Heart left ventricle (tissue), 16 donors: ENCODE measurements around the gene ZDHHC14. TPM values are rescaled to one million over a fixed set of nuclear protein-coding genes. Genes with fewer than 3 reads are reported as not detected.

Experiments
- ATAC-seq, 4 donors: fragments of 200-7000 bp; cut with Tn5 transposase; one replicate each; pipeline ENCODE4 v1.9.1; 2020 to 2022; ENCODE audit warnings: moderate library complexity in 4 of 4, mild to moderate bottlenecking in 3 of 4, moderate number of reproducible peaks in 1 of 4
- DNase-seq, 5 donors: peaks; one replicate each; pipeline ENCODE4 v3.0.0-alpha.2; 2020
- H3K27ac ChIP-seq, 12 donors: fragments of 200-600 bp; sonication (generic) in 4 of 12; one replicate each; pipeline versions ENCODE4 v1.5.0 to v1.8.0; 2016 to 2022; ENCODE audit warnings: mild to moderate bottlenecking in 2 of 12
- H3K27me3 ChIP-seq, 9 donors: fragments of 200-600 bp; sonication (generic) in 2 of 9; one replicate each; pipeline versions ENCODE4 v1.5.1 to v1.8.0; 2016 to 2022; ENCODE audit warnings: mild to moderate bottlenecking in 3 of 9
- H3K36me3 ChIP-seq, 9 donors: fragments of 200-600 bp; sonication (generic) in 2 of 9; one replicate each; pipeline versions ENCODE4 v1.5.0 to v1.8.0; 2018 to 2022; ENCODE audit warnings: mild to moderate bottlenecking in 2 of 9
- H3K4me1 ChIP-seq, 12 donors: fragments of 200-600 bp; sonication (generic) in 4 of 12; one replicate each; pipeline versions ENCODE4 v1.5.0 to v1.8.0; 2016 to 2022; ENCODE audit warnings: mild to moderate bottlenecking in 3 of 12
- H3K4me3 ChIP-seq, 12 donors: fragments of 200-600 bp; sonication (generic) in 4 of 12; one replicate each; pipeline versions ENCODE4 v1.5.0 to v1.8.0; 2017 to 2022; ENCODE audit warnings: mild to moderate bottlenecking in 9 of 12, moderate library complexity in 4 of 12
- H3K9me3 ChIP-seq, 12 donors: fragments of 200-600 bp; sonication (generic) in 4 of 12; one replicate each; pipeline versions ENCODE4 v1.5.0 to v1.8.0; 2016 to 2022; ENCODE audit warnings: mild to moderate bottlenecking in 1 of 12
- CTCF ChIP-seq, 12 donors: fragments of 200-600 bp; sonication (generic) in 4 of 12; IDR thresholded peaks; one replicate each; pipeline versions ENCODE4 v1.5.0 to v1.8.0; 2018 to 2022; ENCODE audit warnings: antibody characterized with exemption in 12 of 12, mild to moderate bottlenecking in 5 of 12
- POLR2A ChIP-seq, 2 donors: fragments of 450-650 bp; IDR thresholded peaks; one replicate each; pipeline ENCODE4 v1.6.1; 2017; ENCODE audit warnings: antibody characterized with exemption in 2 of 2, mild to moderate bottlenecking in 2 of 2, moderate library complexity in 2 of 2
- WGBS, 4 donors: extraction: QIAGEN DNeasy Blood & Tissue Kit in 2 of 4; methylation state at CpG; one replicate each; pipeline versions ENCODE4 v1.1.5 to v1.1.7; 2013 to 2018; 5-methylcytosine and 5-hydroxymethylcytosine counted together
- intact Hi-C, 10 donors: fragments of 100-400 bp; cut with DNase I; formaldehyde crosslinking; loops; one replicate each; pipeline versions ENCODE4 v1.11.1 to v1.14.2; 2022
- polyA plus RNA-seq, 2 donors: library from polyadenylated mRNA; stranded (reverse); fragments of 200-250 nt; gene quantifications; one replicate each; pipeline ENCODE4 v1.2.3, GENCODE V29; 2013
- total RNA-seq, 9 donors: library from RNA; depleted of rRNA in 2 of 9; stranded (reverse); fragments of >200 nt in 2 of 9; fragmentation: NEBNext Ultra II Directional in 3 of 9; extraction: Animal tissue kit (Norgen Biotek cat#: 25700) in 3 of 9; gene quantifications; one replicate each; pipeline versions ENCODE4 v1.1.0 to v1.2.4, GENCODE V29; 2016 to 2023
- donor health status: ischemic (EF 13 %, LVEDD 7.1; RV severe dilation, severe dysfunction).
- donor health status: healthy with polysubstance abuse.
- donor health status: DM: no; HTN: yes; CAD: no.
- donor health status: DM: no; HTN: no; CAD: no.
- donor health status: ischemic (EF 25% LVEDD 6.9; RV normal size, moderate dysfunction).
- donor health status: ischemic (EF 25% LVEDD 5.7; RV mildly dilated, moderate dysfunction).
- donor health status: healthy.
- donor health status: DM: yes; HTN: yes; CAD: no.
- donor health status: ischemic (EF 35%, LVEDD 5.7; RV mildly dilated, moderate dysfunction).
- donor health status: nonischemic (EF 11% LVEDD 7.7; RV severe dilation, severe dysfunction).
- donor health status: DM: yes; HTN: yes; CAD: no.
- donor health status: PGD.
- donor health status: ischemic (EF 29% LVEDD 5.4; RV normal size, mild dysfunction).
- donor health status: nonischemic (EF 23%, LVEDD 6.1; RV moderate dilation, normal function).

Gene ZDHHC14
- total and polyA plus RNA-seq, 11 donors, result 7.0 to 25.8 (median 15.4) TPM

GRCh38 chr6:157493173-157493572, 112.2 kb downstream of the ZDHHC14 start:
- intact Hi-C loops, result no loop called here
- TF ChIP-seq POLR2A (IDR thresholded peaks at IDR 0.05), result no peak
- no peak for TF ChIP-seq CTCF (IDR thresholded peaks at IDR 0.05)
- ATAC-seq, result no peak

DNA sequence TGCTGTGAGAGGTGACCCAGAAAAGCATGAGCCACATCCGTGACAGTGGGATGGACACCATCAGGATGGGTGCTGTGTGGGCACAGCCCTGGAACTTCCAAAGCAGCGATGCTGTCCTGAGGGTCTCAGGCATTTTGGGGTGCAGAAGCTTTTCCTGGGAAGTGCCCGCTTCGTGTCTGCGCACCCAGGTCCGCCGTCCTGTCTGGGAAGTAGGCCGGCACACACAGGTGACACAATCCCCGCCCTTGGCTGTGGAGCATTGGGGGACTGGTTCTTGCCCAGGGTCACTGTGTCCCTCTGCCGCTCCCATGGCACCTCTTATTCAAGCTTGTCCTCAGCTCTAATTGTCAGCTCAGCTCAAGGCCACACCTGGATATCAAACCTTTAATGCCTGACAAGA, 112.6 kb downstream of the ZDHHC14 start:
- no peaks in the 10 kb centered on the region for H3K9me3 ChIP-seq
- peaks cover 0 to 12% (median 1%) of the 10 kb centered on the region in 12 donors for H3K4me1 ChIP-seq
- 97 to 98% (median 97%) methylated on average over 10 of the region's 10 CpGs; no CpG with 5 or more reads in 1 of the 4 donors for WGBS, 4 donors
- ATAC-seq (no peak), DNase-seq (no peak)
- H3K4me3 ChIP-seq, result no peak overlapping the region
- no peaks in the 10 kb centered on the region for H3K36me3 ChIP-seq
- TF ChIP-seq CTCF (IDR thresholded peaks at IDR 0.05) (no peak), POLR2A (IDR thresholded peaks at IDR 0.05) (no peak)
- intact Hi-C loops, result no loop called here
- no peak overlapping the region for H3K27ac ChIP-seq
- H3K27me3 ChIP-seq, result no peaks in the 10 kb centered on the region

More at GRCh38 chr6:157493173-157493572, 112.2 kb downstream of the ZDHHC14 start:
- Histone ChIP-seq H3K36me3 (no peaks in the 10 kb centered on the region), H3K4me1 (peaks cover 0 to 12% (median 1%) of the 10 kb centered on the region in 12 donors), H3K27me3 (no peaks in the 10 kb centered on the region), H3K4me3 (no peak overlapping the region), H3K27ac (no peak overlapping the region), H3K9me3 (no peaks in the 10 kb centered on the region)
- 95 to 96% (median 96%) methylated on average over 10 to 11 of the region's 11 CpGs for WGBS, 4 donors
- no peak for DNase-seq

- no peaks in the 10 kb centered on the region for H3K36me3 ChIP-seq
- H3K4me1 ChIP-seq, result peaks cover 0 to 12% (median 1%) of the 10 kb centered on the region in 12 donors
- H3K27ac ChIP-seq, result no peak overlapping the region
- no peaks in the 10 kb centered on the region for H3K9me3 ChIP-seq
- no peaks in the 10 kb centered on the region for H3K27me3 ChIP-seq
- TF ChIP-seq POLR2A (IDR thresholded peaks at IDR 0.05) (no peak), CTCF (IDR thresholded peaks at IDR 0.05) (no peak)
- no peak for DNase-seq
- 72 to 89% (median 79%) methylated on average over 6 of the region's 6 CpGs for WGBS, 4 donors
- ATAC-seq, result peak in 1 of 4 donors; percentile 35
- intact Hi-C loops, result no loop called here
- no peak overlapping the region for H3K4me3 ChIP-seq
These were observed 113.2 kb downstream of the ZDHHC14 start for GRCh38 chr6:157494132-157494710.

- H3K4me3 ChIP-seq, result no peak overlapping the region
- H3K36me3 ChIP-seq, result no peaks in the 10 kb centered on the region
- peaks cover 0 to 17% (median 7%) of the 10 kb centered on the region in 12 donors for H3K4me1 ChIP-seq
- H3K27me3 ChIP-seq, result no peaks in the 10 kb centered on the region
- DNase-seq (no peak), ATAC-seq (no peak)
- no peak overlapping the region for H3K27ac ChIP-seq
- intact Hi-C loops, result no loop called here
- 69 to 78% (median 73%) methylated on average over 5 of the region's 5 CpGs for WGBS, 4 donors
- no peak for TF ChIP-seq CTCF (IDR thresholded peaks at IDR 0.05)
- TF ChIP-seq POLR2A (IDR thresholded peaks at IDR 0.05), result no peak
- no peaks in the 10 kb centered on the region for H3K9me3 ChIP-seq
These were observed 115.6 kb downstream of the ZDHHC14 start for GRCh38 chr6:157496534-157497095.
